SW480 (cell line): ENCODE results near the gene ADAMTS2.
"Not testable (repeated sequence)": the region's sequence is repeated elsewhere in the genome, so short reads cannot be mapped to it uniquely, and the experiment has no call there.

Source experiments
- DNase-seq: peaks from one replicate; pipeline ENCODE4 v3.0.0-alpha.2; 2016; ENCODE audit warnings: low spot score

ADAMTS2 gene

DNA sequence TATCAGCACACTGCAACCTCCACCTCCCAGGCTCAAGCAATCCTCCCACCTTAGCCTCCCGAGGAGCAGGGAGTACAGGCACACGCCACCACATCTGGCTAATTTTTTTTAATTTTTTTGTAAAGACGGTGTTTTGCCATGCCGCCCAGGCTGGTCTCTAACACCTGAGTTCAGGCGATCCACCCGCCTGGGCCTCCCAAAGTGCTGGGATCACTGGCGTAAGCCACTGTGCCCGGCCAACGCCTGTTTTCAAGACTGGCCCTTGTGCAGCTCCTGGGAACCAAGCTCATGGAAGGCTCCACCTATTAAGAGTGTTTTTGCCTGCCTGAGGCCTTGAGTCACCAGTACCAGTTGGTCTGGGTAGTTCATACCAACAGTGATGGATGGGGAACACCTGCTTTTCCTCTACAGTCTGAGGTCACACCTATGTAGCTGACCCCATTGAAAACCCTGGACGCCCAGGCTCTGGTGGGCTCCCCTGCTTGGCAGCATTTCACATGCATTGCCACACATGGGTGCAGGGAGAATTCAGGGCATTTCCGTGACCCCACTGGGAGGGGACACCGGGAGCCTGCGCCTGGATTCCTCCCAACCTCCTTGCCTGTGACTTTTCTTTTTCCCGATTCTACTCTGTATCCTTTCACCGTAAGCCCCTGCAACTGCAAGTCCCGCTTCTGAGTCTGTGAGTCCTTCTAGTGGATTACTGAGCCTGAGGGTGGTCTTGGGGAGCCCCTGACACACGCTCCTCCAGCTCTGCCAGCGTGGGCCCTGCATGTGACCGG, 221.6 kb downstream of the ADAMTS2 start:
- no peak for DNase-seq

DNA sequence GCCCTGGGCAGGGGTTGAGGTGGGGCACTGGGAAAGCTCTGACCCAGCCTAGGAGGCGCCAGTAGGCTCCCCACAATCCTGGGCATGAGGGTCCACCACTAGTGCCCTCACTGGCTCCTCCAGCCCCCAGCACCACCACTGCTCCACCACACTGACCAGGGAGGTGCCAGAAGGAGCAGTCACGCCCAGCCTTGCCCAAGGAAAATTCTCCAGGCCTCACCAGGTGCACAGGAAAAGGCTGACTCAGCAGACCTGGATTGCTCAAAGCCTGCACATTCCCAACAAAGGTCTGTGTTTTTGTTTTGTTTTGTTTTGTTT, 222.2 kb downstream of the ADAMTS2 start:
- no peak for DNase-seq

- no peak for DNase-seq
These were observed 222.7 kb downstream of the ADAMTS2 start for GRCh38 chr5:179122411-179123108.

- no peak for DNase-seq
These were observed 223.6 kb downstream of the ADAMTS2 start for GRCh38 chr5:179121667-179122111.

GRCh38 chr5:179120951-179121666, 224.2 kb downstream of the ADAMTS2 start:
- no peak for DNase-seq

GRCh38 chr5:179120421-179120861, 224.8 kb downstream of the ADAMTS2 start:
- DNase-seq: no peak

DNA sequence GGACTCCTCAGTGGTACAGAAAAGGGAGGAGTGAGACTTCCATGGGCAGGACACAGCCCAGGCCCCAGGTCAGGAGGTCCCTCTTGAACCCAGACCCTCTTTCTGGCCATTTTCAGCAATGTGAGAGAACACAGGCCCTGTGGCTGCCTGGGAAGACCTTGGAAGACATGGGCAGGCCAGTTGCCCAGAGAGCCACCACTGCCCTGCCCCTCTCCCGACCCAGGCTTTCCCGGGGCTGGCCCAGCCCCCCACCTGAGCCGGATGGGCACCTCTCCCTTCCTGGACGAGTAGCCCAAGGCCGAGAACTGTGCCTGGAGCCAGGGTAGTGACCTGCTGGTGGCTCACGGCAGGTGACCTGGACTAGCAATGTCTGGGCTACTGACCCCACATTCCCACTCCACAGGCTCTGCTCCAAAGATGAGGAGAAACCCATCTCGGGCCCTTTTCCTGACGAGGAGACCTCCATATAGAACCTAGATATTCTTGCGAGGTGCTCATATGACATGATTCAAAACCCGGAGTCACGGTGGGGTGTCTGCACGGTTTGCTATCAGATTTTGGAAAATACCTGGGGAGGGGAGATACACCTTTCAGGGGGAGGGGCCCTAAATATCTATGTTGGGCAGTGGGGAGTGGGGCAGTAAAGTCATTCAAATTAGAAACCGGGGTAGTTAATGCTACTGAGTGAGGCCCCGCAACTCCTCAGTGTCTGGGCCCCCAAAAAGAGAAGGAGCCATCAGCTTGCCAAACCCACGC, 225.7 kb downstream of the ADAMTS2 start:
- DNase-seq: no peak

DNA sequence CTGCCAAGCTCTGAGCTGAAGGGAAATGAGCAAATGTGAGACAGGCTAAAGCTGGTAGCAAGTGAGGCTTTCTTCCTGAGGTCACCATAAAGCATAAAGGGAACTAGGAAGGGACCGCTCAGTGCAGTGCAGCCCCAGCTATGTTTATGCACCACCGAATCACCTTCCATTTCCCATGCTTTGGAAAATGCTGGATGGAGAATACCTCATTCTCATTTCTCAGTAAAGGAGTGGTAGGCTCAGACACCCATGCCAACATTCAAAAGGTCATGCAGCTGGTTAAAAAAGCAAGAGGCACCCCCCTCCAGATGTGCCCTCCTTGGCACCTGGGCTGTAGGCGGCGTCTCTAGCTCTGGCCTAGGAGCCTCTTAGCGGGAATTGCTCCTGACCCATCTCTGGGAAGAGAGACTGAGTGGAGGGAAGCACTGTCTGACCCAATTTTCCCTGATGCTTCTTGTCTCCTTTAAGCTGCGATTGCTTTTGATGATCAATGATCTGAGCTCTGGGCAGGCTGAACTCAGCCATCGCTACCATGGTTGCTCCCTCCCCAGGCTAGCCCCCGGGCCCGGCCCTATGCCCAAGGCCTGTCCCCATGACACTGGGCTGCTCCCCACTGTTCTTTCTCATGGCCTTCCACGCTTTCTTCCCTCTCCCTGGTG, 226.4 kb downstream of the ADAMTS2 start:
- DNase-seq: no peak

DNA sequence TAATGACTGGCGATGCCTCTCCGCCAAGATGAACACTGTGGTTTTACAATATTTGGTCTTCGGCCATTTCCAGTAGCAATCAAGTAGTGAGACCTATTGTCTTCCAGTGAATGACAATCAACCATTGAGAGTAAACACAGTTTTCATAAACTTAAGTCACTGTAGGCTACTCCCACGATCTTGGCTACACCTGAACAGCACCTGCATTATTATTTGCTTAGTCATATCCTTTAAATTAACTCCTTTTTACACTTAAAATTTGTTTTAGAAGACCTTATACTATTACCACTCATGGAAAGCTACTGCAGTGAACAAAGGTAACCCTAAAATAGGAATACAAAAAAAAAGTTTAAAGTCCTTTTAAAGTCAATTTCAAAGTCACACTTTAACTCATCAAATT, 226.9 kb downstream of the ADAMTS2 start:
- peak; percentile 6 for DNase-seq

DNA sequence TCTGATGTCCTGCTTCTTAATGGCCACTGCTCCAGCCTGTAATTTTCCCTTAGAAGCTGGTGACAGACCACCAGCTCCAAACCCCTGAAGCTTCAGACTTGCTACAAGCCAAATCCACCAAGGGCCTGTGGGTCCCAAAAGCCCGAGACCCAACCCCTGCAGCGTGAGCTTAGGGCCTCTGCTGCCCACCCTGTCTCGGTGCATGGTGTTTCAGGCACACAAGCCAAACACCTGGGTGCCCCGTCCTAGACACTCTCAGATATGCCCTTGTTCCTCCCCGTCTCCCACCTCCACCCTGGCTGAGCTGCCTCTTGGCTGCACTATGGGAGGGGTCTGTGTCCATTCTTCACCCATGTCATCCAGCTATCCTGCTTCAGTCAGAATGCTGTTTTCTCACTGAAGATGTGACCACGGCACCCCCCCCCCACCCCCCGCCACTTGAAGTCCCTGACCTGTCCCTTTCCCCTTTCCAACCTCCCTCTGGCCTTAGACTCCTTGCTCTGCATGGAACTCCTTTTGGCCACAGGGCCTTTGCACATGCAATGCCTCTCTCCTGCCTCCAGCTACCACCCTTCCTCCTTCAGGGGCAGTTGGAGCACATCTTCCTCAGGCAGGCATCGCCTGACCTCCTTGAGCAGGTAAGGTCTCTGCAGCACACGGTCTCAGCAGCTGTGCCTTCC, 229.3 kb downstream of the ADAMTS2 start:
- DNase-seq: no peak

DNA sequence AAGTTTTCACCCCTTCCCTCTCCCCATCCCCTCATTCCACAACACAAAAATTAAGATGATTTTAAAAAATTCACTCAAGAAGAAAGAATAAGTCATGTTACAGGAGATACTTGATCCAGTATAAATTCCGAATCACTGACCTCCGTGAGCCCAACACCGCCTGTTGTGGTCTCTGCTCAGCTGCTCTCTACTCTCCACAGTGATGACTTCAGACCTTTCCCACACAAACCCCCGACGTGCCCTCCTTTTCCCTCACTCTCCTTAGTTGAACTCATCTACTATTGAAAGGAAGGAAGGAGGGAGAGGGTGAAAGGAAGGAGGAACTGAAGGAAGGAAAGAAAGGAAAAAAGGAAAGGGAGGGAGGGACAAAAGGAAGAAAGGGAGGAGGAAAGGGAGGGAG, 230.0 kb downstream of the ADAMTS2 start:
- no peak for DNase-seq

DNA sequence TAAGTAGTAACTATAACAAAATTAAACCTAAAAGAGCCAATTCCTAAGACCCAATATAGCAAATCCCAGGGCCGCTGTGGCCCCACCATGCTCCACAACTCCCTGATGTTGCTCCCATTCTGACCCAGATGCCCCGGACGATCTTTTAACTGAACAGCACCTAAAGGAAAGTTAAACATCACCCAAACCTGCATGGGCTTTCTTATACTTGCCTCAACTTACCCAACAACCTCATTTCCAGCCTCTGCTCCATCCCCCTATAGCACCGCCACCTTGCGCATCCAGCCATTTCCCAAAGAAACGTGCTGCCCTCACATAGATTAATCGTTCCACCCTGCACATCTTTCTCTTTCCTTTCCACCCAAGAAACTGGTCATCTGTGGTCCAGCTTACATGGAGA, 230.5 kb downstream of the ADAMTS2 start:
- DNase-seq: no peak

DNA sequence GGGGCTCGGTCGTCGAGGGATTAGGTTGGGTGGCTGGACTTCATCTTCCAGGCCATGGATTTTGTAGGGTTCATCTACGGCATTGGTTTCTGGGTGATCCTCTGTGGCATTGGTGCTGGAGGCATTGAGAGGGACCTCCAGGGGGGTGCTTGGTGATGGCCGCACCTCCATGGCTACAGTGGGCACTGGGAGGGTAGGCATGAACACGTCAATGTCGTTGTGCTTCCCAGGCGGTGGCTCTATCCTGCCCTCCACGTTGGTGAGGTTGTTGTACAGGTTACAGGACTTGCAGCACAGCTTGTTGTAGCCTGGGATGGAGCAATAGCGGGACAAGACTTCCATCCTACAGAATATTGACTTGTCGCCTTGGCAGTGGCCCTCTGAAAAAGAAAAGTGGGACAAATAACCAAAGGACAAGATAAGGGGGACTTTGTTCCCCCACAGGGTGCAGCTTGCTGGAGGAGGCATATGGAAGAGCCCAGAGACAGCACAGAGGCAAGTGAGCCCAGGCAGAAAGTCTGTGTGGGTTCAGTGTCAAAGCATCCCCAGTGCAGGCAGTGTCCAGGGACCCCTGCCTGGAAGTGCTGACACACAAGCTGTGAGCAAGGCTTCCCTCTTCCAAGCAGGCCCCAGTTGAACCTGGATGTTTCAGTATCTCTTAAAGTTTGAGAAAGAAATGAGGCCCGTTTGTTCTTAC, 231.2 kb downstream of the ADAMTS2 start:
- DNase-seq: no peak

- DNase-seq: no peak
These were observed 232.1 kb downstream of the ADAMTS2 start for GRCh38 chr5:179113143-179113530.

GRCh38 chr5:179112469-179113142, 232.7 kb downstream of the ADAMTS2 start:
- DNase-seq: no peak

DNA sequence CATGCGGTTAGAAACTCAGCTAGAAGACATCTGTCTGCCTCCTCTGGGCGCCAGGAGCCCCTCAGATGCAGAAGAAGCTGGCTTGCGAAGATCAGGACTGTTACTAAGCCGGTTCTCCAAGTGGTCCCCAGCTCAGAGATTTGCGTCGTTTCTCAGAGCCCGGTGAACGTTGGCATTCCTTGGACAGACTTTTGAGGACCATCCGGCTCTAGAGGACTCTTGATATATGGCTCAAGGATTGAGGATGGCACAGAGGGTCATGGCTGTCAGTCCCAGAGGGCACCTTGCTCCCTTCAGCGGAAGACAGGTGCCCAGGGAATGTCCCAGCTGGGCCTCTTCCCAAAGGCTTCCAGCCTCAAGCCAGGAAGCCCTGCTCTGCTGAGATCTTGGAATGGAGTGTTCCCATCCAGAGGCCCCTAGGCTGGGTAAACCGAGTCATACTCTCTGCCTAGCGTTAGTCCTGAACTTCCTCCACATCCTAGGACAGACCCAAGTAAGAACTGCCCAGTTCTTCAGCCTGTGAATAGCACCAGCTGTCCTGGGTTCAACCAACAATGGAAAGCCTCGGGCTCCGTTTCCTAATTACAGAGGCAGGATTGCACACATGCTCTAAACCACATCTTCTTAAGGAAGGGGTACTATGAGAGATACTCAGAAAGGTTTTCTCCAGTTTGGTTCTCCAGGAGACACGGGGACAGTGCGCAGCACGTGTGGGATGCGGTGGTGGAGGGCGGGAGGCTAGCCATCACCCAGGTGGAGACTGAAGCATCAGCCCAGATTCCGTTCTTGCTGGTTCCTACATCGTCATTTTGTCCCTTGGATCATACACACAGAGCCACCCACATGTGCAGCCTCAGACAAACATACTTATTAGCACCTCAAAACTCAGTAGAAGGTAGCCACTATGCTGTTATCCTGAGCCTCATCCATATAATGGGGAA, 233.7 kb downstream of the ADAMTS2 start:
- no peak for DNase-seq

DNA sequence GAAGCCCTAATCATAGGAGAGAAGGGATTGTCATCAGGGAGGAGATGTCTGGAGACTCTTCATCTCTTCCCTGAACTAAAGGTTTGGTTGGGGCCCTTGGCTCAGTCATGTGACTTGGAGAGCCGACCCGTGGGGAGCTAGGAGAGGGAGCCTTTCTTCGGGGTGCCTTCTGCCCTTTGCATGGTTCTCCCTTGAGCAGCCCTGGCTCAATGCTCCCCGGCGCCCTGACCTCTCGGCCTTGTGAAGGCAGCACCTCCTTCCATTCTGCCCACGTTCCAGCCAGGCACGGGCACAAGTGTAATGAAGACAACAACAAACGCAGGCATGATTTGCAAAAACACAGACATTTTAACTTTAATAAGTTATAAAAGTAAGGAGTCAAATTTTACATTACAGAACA, 234.7 kb downstream of the ADAMTS2 start:
- DNase-seq: no peak

GRCh38 chr5:179101282-179101681, 244.0 kb downstream of the ADAMTS2 start:
- not testable (repeated sequence) for DNase-seq

DNA sequence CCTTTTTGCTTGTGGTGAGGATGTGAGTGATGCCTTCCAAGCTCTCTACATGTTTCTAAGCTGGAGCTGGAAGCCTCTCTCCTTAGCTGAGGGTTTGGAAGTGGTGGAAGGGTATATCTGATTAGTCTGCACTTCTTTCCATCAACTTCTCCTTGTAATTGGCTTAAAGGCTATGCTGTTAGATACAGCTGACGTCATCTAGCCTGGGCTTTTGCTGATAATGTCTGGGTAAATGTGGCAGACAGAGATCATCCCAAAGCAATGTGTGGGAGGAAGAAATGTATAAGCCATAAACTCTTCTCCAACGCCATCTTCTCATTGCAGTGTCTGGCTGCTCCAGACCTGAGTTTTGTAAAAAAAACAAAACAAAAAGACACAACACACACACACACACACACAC, 255.8 kb downstream of the ADAMTS2 start:
- no peak for DNase-seq
